Measurements from ENCODE around the gene KCNIP1. TPM values are rescaled to one million over a fixed set of nuclear protein-coding genes. Genes with fewer than 3 reads are reported as not detected.

Gene KCNIP1
- total RNA-seq, 1 donor from 2014 or later = not detected

DNA sequence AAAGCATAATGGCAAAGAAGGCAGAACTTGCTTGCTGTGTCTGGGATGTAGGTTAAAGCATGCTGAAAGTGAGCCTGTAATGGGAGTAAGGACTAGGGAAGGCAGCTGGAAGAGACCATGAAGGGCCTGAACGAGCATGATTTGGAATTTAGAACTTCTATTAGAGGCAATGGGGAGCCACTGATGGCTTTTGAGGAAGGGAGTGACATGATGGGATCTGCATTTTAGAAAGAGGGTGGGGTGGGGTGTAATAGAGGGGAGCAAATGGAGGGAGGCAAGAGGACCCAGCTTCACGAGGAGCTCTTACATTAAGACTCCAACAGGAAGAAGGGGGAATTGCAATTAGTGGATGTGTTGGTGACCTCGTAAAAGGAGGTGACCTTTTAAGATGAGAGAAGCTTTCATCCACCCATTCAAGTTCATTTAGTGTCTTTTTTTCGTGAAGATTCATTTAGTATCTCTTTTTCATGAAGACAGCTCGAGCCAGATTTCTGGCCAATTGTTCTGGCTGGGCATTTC lies 266.1 kb downstream of the KCNIP1 start:
- DNase-seq (ENCODE audit: low spot score) = no peak

DNA sequence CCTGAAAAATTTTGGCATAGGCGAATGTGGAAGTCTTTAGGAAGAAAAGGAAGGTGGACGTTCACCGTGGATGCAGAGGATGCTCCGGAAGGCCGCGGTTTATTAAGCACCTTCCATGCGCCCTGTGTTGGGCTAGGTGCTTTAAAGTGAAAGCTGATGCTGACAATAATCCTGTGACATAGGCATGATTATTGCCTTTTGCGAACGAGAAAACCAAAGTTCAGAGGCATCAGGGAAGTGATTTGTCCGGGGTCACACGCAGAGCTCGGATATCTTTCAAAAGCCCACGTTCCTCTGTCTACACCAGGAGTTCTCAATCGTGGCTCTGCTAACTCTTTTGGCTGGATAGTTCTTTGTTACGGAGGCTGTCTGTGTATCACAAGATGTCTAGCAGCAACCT lies 267.7 kb downstream of the KCNIP1 start:
- no peak for DNase-seq (ENCODE audit: low spot score)

DNA sequence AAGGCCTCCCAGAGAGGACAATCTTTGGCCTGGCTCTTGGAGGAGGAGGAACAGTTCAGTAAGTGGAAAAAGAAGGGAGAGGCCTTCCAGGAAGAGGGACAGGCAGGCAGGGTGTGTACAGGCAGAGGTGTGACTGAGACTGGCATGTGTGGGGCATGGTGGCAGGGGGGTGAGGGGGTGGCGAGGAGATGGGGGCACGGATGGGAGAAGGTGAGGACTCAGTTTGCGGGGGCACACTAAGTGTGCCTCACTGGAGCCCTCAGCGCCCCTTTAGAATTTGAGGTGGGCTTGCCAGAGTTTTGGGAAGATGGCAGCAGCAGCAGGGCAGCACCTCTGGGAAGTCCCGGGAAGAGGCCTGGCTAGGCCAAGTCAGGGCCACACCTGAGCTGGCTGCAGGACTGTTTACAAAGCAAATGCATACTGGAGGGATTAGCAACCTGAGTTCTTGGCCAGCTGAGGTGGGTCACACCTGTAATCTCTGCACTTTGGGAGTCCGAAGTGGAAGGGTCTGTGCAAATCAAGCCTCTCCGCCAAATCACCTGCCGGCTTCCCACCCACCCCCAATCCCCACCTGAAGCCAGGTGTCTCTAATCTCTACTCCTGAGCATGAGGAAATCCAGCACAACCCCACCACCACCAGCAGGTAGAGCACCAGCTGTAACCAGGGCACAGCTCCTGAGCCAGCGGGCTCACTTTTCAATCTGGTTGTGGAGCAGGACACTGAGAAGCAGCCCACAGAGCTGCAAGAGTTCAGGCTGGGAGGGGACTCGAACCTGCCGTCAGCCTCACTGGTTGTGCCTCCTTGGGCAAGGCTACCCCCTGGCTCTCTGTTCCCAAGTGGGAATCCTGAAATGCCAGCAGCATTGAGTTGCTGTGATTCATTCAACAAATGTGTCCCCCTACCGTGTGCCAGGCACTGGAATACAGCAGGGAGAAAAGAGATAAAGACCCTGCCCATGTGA lies 269.5 kb downstream of the KCNIP1 start:
- DNase-seq (ENCODE audit: low spot score) = no peak

DNA sequence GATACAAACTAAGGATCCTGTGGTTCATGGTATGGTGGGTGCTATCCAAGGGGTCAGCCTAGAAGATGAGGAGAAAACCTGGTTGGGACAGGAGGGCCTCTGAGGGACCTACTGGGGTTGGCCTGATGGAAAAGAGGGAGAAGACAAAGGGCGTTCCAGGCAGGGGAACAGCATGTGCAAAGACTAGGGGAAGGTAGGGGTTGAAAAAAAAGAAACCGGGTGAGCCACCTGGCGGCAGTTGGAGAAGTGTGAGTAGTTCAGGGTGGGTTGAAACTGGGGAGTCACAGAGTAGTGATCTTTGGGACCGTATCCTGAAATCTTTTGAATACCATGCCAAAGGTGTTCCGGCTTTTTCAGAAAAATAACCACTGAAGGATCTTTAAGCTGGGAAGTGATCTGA lies 271.0 kb downstream of the KCNIP1 start:
- no peak for DNase-seq (ENCODE audit: low spot score)

GRCh38 chr5:170781946-170782345 lies 278.1 kb downstream of the KCNIP1 start:
- DNase-seq (ENCODE audit: low spot score) = no peak

DNA sequence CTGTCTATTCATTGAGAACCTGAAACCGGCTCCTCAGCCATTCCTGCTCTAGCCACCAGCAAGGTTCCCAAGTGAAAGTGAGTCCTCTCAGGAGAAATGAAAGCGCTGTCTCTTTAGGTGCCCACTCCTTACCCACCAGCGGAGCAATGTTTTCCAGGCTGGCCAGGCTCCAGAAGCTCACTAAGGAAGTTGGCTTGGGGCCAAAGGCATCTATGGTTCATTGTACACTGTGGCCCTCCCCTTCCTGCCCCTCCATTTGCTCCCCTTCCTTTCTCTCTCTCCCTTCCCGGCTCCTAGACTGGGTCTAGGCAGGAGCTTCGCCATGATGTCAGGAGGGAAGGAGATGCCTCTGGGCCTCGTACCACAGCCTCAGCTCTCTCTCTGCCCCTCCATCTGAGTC lies 278.6 kb downstream of the KCNIP1 start:
- DNase-seq (ENCODE audit: low spot score) = no peak

DNA sequence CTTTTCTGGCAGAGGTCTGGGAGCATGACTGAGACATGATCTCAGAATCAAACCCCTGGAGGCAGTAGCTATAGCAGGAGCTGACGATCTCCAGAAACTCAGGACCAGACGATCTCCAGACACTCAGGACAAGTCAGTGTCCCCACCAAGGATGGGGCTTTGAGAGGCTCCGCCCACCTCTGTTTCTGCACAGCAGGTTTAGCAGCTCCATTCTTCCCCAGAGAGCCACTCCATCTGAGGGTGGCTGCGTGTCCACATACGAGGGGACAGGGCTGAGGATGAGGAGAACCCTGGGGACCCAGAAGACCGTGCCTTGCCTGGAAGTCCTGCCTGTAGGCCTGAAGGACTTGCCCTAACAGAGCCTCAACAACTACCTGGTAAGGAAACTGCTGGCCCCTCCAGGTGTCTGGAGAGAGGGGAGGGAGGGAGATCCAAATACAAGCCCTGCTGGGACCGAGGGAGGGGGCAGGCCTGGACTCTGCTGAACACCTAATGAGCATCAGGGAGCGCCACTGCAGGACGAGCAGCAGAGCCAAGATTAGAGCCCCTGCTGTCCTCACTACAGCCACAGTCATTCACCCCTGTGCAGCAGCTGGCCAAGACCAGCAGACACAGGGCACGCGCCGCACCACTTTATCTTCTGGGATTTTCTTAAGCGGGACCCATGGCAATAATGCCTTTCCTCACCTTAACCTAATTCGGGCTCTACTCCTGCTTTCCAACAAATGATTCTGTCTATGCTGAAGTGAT lies 279.9 kb downstream of the KCNIP1 start, which contains the start of gene GABRP:
Gene GABRP (plus strand): TSS at position 228 of the 750 bp plus-strand sequence. CDS start 4,891 bp downstream, outside the sequence.
- DNase-seq (ENCODE audit: low spot score) = no peak

DNA sequence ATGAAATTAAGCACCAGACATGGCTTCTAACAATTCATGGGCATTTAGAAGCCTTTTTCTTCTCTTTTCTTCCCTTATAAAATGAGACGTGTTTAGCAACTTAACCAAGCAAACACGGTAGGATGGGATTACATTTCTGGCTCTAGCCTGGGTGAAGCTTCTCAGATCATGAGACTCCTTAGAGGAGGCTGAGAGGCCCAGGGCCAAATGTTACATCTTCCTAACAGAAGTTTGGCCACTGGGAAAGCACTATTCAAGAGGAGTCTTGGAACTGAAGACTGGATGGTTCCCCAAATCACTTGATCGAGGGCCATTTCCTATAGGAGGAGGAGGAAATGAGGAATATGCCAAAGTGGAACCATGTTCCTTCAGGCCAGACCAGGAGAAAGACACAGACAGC lies 281.6 kb downstream of the KCNIP1 start:
- no peak for DNase-seq (ENCODE audit: low spot score)

Other genes with a start within 250 kb of the KCNIP1 start
- gene LCP2, start 206.2 kb upstream of the KCNIP1 start, total RNA-seq = 52.4 TPM
- 0.93 TPM for gene KCNMB1, start 114.7 kb upstream of the KCNIP1 start, total RNA-seq

Data from mesenteric fat pad (tissue), 1 donor.